ENCODE data around the gene FRMD5.
"Not testable (repeated sequence)": the region's sequence is repeated elsewhere in the genome, so short reads cannot be mapped to it uniquely, and the experiment has no call there.

The FRMD5 gene

DNA sequence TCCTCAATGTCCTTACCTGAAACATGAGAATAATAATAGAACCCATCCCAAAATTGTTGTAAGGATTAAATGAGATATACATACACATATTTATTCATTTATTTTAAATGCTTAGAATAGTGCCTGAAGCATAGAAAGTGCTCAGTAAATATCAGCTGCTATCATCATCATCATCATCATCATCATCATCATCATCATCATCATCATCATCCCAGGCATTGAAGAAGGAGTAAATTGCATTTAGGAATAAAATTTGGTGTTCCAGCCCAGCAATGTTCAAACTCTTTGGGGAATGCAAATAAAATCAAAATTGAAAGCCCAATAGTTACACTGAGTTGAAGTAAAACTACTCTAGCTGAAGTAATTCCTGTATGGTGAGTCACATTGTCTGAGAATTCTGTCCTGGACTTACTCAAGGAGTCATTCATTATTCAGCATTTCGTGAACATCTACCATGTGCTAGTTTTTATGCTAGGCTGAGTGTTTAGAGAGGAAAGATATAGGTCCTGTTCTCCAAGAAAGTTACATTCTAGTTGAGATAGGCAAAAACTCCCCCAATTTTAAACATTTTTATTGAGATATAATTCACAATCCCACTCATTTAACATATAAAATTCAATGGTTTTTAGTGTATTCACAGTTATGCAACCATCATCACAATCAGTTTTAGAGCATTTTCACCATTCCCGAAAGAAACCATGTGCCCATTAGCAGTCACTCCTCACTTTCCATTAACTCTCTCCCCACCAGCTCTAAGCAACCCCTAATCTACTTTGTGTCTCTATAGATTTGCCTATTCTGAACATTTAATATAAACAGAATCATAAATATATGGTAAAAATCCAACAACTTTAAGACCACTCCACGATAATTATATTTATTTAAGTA is 107.2 kb downstream of the FRMD5 start:
- DNase-seq: peak; percentile 89

DNA sequence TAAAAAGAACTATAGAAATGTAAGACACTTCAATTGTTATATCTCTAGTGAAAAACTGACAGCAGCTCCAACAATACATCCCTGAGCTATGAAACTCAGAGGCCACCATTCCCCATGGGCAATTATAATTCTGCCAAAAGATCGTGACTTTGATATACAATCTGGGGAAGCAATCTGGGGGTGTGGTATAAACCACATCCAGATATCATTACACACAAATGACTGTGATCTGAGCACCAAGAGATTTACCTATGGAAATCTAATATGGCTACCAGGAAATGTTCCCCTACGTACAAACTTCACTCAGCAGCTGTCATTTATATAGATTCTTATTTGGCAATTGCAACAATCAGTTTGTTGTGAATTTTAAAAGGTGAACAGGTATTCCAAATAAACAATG is 110.3 kb downstream of the FRMD5 start:
- DNase-seq: no peak

DNA sequence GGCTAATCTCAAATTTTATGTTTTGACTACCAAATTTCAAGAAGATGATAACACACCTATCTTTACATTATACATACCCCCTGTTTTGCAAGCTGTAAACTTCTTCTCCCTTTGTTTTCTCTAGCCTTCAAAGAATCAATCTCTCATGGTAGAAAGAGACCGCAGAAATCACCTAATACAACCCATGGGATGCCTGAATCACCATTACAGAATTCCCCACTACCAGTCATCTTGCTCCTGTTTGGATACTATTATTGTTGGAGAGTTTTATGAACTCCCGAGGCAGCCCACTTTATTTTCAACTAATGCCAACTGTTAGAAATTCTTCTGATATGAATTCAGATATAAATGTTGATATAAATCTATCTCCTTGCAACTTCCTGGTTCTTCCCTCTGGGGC is 110.9 kb downstream of the FRMD5 start:
- DNase-seq: peak; percentile 18

DNA sequence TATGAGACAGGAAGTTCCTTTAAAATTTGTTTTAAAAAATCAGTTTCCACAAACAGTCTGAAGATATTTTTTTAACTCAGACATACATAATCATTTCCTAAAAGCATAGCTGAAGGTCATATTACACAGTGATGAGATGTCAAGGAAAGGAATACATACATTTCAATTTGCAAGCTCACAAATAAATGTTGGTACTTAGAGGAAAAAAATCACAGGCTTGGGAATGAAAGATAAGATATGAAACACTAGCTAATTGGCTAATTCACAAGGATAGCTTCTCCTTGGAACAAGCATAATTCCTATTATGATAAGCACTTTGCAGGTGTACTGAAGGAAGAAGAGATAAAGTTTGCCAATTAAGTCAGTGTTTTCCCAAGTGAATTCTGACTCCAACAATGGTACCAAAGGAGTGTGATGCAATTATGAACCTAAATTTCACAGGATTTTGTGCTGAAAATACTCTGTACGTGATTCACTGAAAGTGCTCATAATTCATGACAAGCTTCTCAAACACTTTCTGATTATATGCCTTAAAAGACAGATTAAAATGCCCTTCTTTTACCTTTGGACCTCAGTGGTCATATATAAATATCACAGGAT is 112.4 kb downstream of the FRMD5 start:
- peak; percentile 36 for DNase-seq

DNA sequence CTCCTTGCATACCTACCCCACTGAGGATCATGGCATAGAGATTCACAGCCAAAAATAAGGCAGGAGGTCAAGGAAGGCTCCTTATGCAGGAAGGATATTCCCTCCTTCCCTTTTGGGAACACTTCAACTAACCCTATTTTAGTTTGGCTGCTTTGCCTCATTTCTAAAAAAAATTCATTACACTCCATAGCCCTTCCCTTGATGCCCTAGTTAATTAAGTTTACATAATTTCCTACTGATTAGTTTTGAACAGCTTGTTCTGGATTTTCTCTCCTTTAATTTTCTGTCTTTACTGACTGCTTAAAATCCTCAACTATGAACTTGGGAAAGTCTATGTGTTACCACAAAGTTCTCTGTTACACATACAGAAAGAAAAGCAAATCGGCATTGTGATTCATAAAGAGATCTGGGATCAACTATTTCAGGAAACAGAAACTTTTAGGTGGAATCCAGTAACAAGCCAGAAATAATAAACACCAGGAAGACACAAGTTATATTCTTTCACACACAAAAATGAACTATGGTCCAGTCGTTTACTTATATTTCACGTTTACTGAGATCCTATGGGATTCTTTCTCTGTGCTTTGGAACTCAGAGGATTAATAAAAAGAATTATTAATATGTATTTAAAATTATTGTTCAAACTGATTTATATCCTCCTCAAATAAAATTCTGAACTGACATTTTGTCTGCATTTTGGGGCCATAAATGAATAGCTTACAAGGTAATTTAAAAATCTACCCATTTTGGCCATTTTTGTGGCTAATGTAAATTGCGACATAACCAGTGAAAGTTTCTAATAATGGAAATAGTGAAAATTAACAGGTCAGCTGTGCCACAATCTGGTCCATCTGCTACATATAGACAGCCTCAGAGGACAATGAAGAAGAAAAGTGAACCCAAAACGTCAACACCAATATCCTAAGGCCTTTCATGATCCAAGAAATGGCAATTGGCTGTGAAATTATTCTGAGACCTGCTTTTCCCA is 113.8 kb downstream of the FRMD5 start:
- peak; percentile 45 for DNase-seq

DNA sequence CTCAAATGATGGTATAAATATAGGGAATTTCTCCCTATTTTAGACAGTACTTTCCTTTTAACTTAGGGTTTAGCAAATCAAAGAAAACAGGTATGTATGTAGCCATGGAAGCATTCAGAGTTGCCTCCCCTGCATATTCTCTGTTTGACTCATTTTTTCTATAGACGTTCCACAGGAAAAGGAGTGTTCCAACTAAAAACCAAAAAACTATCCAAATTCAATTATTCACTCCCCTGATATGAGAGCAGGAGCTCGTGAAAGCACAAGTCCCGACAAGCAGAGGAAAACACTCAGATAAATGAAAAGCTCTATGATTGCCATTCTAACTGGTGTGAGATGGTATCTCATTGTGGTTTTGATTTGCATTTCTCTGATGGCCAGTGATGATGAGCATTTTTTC is 119.5 kb downstream of the FRMD5 start:
- no peak for DNase-seq

DNA sequence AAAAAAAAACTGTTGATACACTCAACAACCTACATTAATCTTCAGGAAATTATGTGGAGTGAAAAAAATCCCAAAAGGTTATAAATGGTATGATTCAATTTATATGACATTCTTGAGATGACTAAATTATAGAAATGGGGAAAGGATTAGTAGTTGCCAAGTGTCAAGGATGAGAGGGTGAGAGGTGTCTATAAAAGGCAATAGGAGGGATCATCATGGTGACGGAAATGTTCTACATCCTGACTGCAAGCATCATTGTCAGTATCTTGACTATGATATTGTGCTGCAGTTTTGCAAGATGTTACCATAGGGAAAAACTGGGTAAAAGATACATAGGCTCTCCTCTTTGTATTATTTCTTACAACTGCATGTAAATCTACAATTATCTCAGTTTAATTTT is 125.6 kb downstream of the FRMD5 start:
- no peak for DNase-seq

DNA sequence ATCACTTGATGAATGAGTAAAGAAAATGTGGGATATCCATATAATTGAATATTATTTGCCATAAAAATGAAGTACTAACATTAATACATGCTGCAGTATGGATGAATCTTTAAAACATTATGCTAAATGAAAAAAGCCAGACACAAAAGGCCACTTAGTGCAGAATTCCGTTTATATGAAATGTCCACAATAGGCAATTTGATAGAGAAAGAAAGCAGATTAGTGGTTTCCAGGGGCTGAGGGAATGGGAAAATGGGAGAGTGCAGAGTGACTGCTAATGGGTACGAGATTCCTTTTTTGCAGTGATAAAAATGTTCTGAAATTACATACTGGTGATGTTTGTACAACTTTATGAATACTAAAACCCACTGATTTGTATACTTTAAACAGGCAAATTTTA is 126.7 kb downstream of the FRMD5 start:
- DNase-seq: no peak

DNA sequence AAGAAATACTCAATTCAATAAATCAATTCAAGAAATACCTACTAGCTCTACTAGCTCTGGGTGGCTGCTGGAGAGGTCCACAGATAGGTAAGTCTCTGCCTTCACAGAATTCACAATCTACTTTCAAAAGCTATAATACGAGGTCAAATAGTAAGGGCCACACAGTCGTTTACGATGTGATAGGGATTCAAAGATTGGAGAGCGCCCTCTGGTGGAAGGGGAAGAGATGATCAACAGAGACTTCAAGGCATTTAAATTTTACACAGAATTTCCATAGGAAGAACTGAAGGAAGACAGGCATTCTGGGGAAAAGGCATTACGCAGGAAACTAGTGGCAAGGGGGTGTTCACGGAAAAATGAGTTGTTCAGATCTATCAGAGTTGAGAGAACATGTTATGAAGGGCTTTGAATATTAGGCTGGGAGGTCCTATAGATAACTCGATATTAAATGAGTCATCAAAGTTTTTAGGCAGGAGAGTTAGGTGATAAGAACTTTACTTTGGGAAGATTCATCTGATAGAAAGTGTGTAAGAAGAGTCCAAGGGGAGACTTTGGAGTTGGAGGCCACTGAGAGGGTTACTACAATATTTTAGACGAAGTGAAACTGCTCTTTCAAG is 128.8 kb downstream of the FRMD5 start:
- DNase-seq: peak; percentile 69

DNA sequence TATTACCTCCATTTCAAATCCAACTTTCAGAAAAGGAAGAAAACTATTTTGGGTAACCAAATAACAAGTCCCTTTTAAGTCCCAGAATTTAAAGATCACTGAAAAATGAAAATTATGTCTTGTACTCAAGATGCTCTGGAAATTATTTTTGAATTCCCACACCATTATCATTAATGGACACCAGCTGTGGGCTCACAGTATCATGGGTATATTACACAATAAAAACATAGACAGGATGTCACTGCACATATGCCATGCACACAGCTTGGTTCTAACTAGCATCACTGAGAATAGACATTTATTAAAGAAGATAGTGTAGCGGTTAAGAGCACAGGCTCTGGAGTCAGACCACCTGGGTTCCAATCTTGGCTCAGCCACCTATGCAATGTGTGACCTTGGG is 130.4 kb downstream of the FRMD5 start:
- DNase-seq: no peak

DNA sequence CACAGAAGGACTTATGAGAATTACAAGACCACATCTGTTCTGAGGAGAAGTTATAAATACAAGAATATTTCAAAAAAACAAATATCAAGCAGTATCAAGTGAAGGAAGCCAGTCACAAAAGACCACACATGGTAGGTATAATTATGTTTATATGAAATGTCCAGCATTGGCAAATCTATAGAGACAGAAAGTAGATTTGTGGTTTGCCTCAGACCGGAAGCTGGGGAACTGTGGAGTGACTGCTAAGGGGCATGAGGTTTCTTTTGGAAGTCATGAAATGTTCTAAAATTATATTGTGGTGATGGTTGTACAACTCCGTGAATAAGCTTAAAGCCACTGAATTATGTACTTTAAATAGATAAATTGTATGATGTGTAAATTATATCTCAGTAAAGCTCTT is 136.9 kb downstream of the FRMD5 start:
- no peak for DNase-seq

DNA sequence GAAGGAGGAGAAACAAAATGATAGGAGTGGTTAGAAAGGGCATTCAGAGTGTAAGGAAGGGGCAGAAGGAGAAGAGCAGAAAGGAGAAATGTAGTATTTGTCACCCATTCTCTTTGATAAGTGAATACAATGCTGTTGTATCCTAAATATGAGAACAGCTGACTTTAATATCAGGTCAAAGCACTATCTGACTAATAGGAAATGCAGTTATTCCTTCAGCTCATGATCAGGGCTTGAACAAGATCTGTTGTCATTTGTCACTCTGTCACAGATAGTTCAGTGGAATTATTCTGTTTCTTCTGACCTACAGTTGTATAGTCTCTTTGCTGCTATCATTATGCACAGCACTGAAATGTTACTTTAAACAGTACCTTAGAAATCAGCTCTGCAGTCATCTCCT is 149.4 kb downstream of the FRMD5 start:
- no peak for DNase-seq

DNA sequence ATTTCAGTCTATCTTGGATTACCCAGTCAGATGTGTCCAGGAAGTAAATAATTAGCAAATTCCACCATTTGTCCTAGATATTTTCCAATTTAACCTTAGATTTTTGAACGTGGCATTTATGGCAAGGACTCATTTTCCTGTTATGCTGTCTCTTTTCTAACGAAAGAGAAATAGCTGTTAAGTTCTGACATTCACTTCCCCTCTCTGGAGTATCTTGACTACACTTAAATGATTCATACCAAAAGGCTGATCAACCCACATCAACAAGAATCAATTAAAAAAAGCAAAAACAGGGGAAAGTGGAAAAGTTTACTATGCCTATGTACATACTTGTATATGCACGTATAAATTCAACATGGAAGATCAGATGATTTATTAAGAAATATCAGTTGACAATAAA is 149.9 kb downstream of the FRMD5 start:
- DNase-seq: no peak

DNA sequence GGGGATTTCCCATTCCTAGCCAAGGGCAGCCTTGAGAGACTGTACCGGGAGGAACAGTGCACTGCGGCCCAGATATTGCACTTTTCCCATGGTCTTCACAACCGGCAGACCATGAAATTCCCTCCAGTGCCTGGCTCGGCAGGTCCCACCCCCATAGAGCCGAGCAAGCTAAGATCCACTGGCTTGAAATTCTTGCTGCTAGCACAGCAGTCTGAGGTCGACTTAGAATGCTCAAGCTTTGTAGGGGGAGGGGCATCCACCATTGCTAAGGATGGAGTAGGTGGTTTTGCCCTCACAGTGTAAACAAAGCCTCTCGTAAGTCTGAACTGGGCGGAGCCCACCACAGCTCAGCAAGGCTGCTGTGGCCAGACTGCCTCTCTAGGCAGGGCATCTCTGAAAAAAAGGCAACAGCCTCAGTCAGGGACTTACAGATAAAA is 156.3 kb downstream of the FRMD5 start:
- no peak for DNase-seq

DNA sequence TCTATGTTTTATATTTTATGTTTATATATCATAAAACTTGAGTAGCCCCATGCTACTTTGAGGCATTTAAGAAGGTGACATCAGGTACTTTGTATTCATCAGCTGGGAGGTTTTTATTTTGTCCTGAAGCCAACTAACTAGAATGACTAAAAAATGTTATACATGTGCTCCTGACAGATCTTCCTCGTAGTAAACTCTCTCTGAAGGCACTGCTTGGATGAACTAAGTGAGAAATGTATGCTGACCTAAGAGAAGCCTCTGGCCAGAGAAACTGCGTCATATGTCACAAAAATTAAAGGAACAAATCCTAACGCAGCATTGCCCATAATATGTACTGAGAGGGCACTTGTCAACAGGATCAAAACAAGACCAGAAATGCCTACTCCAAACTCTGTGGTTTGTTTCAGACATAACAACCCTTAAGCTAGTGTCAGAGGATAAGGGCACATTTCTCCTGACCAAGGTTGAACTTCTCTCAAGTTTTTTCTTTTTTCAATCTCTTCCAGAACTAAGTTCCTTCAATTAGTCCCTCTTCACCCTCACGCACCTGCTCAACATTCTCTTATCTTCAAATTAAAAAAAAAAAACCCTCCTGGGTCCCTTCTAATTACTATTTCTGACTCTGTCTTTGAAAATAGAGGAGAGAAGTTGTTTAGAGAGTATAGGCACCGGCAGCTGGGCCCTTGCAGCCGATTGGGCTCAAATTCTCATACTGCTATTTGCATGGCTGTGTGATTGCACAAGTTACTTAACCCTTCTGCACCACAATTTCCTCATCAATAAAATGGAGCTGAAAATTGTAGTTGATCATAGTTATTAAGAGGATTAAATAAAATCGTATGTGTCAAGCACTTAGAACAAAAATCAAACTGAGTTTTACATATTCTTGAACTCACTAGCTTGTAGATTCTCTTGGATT is 159.0 kb downstream of the FRMD5 start:
- DNase-seq: no peak

DNA sequence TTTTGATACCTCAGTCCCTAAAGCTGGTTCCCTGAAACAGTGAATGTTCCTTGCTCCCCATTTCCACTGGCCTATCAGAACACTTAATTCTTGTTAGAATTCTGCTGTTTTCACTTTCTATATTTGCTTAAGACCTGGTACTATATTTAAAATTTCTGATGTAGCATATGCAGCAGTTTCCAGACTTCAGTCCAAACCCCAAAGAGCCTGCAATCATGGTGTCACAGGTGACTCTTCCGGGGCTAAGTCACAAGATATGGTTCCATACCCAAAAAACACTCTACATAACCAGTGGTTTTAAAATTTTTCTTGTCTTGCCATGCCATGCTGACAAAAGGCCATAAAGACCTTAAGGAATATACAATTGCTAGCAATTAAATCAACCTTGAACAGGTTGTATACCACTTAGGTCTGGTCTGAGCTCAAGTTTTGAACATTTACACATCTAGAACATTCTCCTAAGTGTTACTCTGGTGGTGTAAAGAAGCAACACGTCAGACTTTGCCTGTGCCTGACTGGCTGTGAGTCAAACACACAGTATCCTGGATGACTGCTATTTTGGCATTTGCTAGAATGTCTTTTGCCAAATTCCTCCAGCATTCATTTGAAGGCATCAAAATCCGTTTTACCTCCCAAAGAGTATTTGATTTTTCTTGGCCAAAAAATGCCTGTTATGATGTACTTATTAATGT is 160.0 kb downstream of the FRMD5 start:
- peak; percentile 75 for DNase-seq

DNA sequence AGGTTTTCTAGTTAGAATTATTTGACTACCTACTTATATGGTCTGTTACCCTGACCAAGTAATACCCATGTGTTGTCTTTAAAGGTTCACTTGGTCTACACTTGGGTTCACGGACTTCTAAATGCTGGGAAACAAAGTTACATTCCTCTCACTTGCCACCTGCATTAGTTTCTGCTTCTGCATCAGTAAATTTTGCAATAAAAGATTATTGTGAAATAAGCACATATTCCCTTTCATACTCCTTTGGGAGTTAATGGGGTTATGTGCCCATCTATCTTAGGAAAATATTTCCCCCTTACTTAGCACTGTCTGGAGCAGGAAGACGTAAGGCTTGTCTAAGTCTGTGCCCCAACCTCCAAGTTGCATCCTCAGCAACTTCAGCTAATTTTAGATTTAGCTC is 160.7 kb downstream of the FRMD5 start:
- DNase-seq: peak; percentile 51

DNA sequence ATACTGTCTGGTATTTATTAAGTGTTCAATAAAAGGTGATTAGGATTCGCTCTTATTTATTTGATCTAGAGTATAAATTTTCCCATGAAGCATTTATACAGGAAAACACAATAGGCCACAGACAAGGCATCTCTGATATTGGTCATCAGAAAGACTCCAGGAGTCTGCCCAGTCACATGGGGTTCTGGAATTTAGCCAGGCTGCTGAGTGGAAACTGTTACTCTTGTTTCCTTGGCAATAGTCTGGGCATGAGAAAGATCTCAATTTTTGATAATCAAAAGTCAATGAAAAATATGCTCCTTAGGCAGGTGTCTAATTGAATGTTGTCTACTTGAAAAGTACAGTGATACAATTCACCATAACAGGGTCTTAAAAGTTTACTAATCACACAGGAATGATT is 161.2 kb downstream of the FRMD5 start:
- peak; percentile 51 for DNase-seq

DNA sequence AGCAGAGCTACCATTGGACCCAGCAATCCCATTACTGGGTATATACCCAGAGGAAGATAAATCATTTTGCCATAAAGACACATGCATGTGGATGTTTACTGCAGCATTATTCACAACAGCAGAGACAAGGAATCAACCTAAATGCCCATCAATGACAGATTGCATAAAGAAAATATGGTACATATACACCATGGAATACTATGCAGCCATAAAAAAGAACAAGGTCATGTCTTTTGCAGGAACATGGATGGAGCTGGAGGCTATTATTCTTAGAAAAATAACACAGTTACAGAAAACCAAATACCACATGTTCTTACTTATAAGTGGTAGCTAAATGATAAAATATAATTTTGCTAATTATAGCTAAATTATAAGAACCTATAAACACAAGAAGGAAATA is 162.3 kb downstream of the FRMD5 start:
- DNase-seq: not testable (repeated sequence)

DNA sequence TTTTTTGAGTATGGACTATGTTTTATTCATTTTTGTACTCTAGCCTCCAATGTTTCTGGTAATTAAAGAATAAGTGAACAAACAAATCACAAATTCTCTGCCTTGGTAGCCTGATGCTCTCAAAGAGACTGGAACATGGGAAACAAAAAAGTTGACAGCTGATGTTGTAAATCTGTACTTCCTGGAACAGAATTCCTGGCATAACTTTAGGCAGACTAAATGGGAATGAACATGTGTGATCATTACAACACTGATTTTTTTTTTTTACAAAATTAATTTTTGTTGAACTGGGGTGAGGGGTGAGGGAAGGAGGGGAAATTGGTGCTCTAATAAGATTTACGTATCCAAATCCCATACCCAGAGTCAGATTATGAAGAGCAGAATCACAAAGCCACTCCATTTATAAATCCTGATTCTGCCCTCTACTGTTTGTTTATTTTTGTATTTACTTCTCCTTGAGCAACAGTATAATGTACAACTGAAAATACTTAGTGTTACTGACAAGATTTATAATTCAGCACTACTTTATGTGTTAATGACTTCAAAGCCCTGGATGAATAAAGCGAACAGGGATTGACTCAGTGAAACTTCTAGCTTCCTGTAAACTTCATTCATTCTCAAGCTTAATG is 165.0 kb downstream of the FRMD5 start:
- DNase-seq: peak; percentile 68

DNA sequence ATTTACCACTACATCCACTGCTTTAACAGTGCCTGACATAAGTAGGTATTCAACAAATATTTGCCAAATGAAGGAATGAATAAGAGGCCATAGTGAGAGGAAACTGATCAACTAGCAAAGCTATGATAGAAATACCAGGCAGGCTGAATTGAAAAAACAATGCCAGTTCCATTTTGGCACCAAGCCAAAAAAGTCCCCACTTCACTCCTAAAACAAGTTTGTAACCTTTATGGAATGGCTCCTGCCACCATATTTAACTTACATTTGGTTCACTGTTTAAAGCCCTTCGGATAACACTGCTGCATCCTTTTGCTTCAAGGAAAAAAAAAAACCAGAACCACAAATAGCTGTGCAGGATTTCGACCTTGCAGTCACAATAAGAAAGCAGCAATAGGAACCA is 166.1 kb downstream of the FRMD5 start:
- DNase-seq: peak; percentile 17

All from fibroblast of skin of right quadriceps (primary cell).